SK-N-SH treated with all-trans-retinoic acid at 6 μM for 48 hours (cell line): ENCODE data around the gene OR4A16.

Source experiments
- ARNTL ChIP-seq: fragments of 450-650 bp; formaldehyde crosslinking; IDR thresholded peaks from 2 replicates; pipeline ENCODE4 v1.5.0; 2020; ENCODE audit warnings: low read depth, mild to moderate bottlenecking, moderate library complexity, borderline replicate concordance
- CSDC2 ChIP-seq: fragments of 250-450 bp; sonication (Bioruptor Pico); IDR thresholded peaks from 2 replicates; pipeline ENCODE4 v1.5.0; 2020; ENCODE audit warnings: mild to moderate bottlenecking, moderate library complexity
- ESRRG ChIP-seq: fragments of 250-450 bp; sonication (Bioruptor Pico); IDR thresholded peaks from 2 replicates; pipeline ENCODE4 v1.6.1; 2021; ENCODE audit warnings: mild to moderate bottlenecking
- SNAI2 ChIP-seq: fragments of 250-450 bp; sonication (Bioruptor Pico); IDR thresholded peaks from 2 replicates; pipeline ENCODE4 v1.5.0; 2020; ENCODE audit warnings: mild to moderate bottlenecking, moderate library complexity
- TCF4 ChIP-seq: fragments of 250-450 bp; sonication (Bioruptor Pico); IDR thresholded peaks from 2 replicates; pipeline ENCODE4 v1.8.0; 2021; ENCODE audit warnings: mild to moderate bottlenecking, moderate library complexity, borderline replicate concordance
- TOX ChIP-seq: fragments of 250-450 bp; sonication (Bioruptor Pico); IDR thresholded peaks from 2 replicates; pipeline ENCODE4 v1.8.0; 2021; ENCODE audit warnings: mild to moderate bottlenecking, moderate library complexity, borderline replicate concordance
- ZC3H10 ChIP-seq: fragments of 250-450 bp; sonication (Bioruptor Pico); IDR thresholded peaks from 2 replicates; pipeline ENCODE4 v1.5.1; 2021; ENCODE audit warnings: mild to moderate bottlenecking, moderate library complexity
- ZFP3 ChIP-seq: fragments of 250-450 bp; sonication (Bioruptor Pico); IDR thresholded peaks from 2 replicates; pipeline ENCODE4 v1.5.0; 2020; ENCODE audit warnings: mild to moderate bottlenecking, moderate library complexity
- ZFP30 ChIP-seq: fragments of 450-650 bp; formaldehyde crosslinking; IDR thresholded peaks from 2 replicates; pipeline ENCODE4 v1.5.0; 2022; ENCODE audit warnings: mild to moderate bottlenecking, moderate library complexity
- ZNF565 ChIP-seq: fragments of 450-650 bp; formaldehyde crosslinking; conservative IDR thresholded peaks from 2 replicates; pipeline ENCODE4 v1.5.0; 2020; ENCODE audit warnings: low read depth, mild to moderate bottlenecking, moderate library complexity
- TF ChIP-seq, protein P1 (sequence below): fragments of 250-450 bp; sonication (Bioruptor Pico); IDR thresholded peaks from 2 replicates; pipeline ENCODE4 v1.5.1; 2021; ENCODE audit warnings: mild to moderate bottlenecking, moderate library complexity
- TF ChIP-seq, protein P2 (sequence below): fragments of 250-450 bp; sonication (Bioruptor Pico); IDR thresholded peaks from 2 replicates; pipeline ENCODE4 v1.5.0; 2020; ENCODE audit warnings: mild to moderate bottlenecking, moderate library complexity

DNA sequence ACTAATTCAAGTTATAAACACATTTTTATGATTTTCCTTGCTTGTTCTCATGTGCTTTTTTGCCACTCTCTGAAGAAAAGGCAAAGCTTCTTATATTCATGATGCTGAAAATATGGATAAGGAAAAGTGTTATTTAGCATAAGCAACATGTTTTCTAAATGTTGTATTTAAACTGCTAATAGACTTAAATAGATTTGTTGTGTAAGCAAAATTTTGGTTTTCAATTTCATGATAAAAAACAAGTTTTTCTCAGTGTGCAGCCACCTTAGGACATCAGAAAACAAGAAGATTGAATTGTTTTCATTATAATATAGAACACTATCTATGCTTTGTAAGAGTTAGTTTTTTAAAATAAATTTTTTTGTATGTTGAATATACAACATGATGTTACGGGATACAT is 2.3 kb downstream of the OR4A16 start:
- no peak for TF ChIP-seq ARNTL (CRISPR knock-in tag)
- TF ChIP-seq, protein P1, sequence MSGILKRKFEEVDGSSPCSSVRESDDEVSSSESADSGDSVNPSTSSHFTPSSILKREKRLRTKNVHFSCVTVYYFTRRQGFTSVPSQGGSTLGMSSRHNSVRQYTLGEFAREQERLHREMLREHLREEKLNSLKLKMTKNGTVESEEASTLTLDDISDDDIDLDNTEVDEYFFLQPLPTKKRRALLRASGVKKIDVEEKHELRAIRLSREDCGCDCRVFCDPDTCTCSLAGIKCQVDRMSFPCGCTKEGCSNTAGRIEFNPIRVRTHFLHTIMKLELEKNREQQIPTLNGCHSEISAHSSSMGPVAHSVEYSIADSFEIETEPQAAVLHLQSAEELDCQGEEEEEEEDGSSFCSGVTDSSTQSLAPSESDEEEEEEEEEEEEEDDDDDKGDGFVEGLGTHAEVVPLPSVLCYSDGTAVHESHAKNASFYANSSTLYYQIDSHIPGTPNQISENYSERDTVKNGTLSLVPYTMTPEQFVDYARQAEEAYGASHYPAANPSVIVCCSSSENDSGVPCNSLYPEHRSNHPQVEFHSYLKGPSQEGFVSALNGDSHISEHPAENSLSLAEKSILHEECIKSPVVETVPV (CRISPR knock-in tag), result no peak
- TF ChIP-seq SNAI2, result no peak
- TF ChIP-seq, protein P2, sequence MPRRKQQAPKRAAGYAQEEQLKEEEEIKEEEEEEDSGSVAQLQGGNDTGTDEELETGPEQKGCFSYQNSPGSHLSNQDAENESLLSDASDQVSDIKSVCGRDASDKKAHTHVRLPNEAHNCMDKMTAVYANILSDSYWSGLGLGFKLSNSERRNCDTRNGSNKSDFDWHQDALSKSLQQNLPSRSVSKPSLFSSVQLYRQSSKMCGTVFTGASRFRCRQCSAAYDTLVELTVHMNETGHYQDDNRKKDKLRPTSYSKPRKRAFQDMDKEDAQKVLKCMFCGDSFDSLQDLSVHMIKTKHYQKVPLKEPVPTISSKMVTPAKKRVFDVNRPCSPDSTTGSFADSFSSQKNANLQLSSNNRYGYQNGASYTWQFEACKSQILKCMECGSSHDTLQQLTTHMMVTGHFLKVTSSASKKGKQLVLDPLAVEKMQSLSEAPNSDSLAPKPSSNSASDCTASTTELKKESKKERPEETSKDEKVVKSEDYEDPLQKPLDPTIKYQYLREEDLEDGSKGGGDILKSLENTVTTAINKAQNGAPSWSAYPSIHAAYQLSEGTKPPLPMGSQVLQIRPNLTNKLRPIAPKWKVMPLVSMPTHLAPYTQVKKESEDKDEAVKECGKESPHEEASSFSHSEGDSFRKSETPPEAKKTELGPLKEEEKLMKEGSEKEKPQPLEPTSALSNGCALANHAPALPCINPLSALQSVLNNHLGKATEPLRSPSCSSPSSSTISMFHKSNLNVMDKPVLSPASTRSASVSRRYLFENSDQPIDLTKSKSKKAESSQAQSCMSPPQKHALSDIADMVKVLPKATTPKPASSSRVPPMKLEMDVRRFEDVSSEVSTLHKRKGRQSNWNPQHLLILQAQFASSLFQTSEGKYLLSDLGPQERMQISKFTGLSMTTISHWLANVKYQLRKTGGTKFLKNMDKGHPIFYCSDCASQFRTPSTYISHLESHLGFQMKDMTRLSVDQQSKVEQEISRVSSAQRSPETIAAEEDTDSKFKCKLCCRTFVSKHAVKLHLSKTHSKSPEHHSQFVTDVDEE, result no peak
- no peak for TF ChIP-seq ZC3H10 (CRISPR knock-in tag)
- no peak for TF ChIP-seq ESRRG (CRISPR knock-in tag)
- TF ChIP-seq ZNF565 (CRISPR knock-in tag), result no peak
- no peak for TF ChIP-seq ZFP30 (CRISPR knock-in tag)
- no peak for TF ChIP-seq TOX
- no peak for TF ChIP-seq CSDC2 (CRISPR knock-in tag)
- no peak for TF ChIP-seq ZFP3 (CRISPR knock-in tag)
- TF ChIP-seq TCF4 (CRISPR knock-in tag), result no peak
